ENCODE data around the gene ZNF284. TPM values are rescaled to one million over a fixed set of nuclear protein-coding genes. Genes with fewer than 3 reads are reported as not detected.

Gene ZNF284
- polyA plus RNA-seq, 1 donor (not counting 4 experiments of a cell fraction or from before 2014, with no cell fraction given): 3.0 TPM

DNA sequence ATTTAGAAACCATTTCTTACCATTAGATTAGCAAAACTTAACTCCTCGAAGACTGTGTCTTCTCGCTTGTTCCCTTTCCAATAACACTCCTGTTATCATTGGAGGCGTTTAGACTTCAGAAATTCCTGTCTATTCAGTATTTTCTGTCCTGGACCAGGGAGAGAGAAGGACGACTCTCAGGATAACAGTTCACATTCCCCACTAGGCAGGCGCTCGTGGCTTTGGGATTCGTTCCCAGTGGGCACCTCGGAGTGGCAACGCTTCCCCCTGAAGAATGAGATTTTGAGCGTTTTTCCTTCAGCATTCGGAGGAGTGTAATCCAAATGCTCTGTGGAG lies 40.8 kb downstream of the ZNF284 start:
- dilution Hi-C loops (cut with MboI; ENCODE audit: extremely low pct_ligation_motif_present, low sequenced_read_pairs): no loop called here
- Histone ChIP-seq H3K9ac (ENCODE audit: control insufficient read depth, extremely low read depth, insufficient read depth, low read length) (peak overlapping the region; percentile 79), H3K27me3 (ENCODE audit: control insufficient read depth, extremely low read depth, insufficient read depth, low read length) (no peaks in the 10 kb centered on the region), H4K20me1 (ENCODE audit: control insufficient read depth, extremely low read depth, insufficient read depth, low read length) (no peaks in the 10 kb centered on the region), H3K9me1 (ENCODE audit: control insufficient read depth, extremely low read depth, insufficient read depth, low read length) (no peaks in the 10 kb centered on the region), H3K4me2 (ENCODE audit: control insufficient read depth, extremely low read depth, insufficient read depth, low read depth, low read length) (peak overlapping the region; percentile 91), H2AFZ (ENCODE audit: control insufficient read depth, low read length) (peak overlapping the region; percentile 95), H3K4me3 (ENCODE audit: control insufficient read depth in 2 of 3, extremely low read depth in 1 of 3, insufficient read depth in 2 of 3, low read depth in 1 of 3, low read length in 3 of 3) (peak overlapping the region; percentile 76 to 99 (median 98)), H3K9me3 (ENCODE audit: control insufficient read depth, low read depth, low read length) (peaks cover 3% of the 10 kb centered on the region), H3K36me3 (ENCODE audit: control insufficient read depth in 2 of 2, extremely low read depth in 1 of 2, insufficient read depth in 2 of 2, low read length in 2 of 2) (peaks cover 0 to 2% of the 10 kb centered on the region in 2 experiments), H3K4me1 (ENCODE audit: control insufficient read depth, extremely low read depth, insufficient read depth, low read length) (no peaks in the 10 kb centered on the region), H3K27ac (ENCODE audit: control insufficient read depth, insufficient read depth, low read length) (peak overlapping the region; percentile 60), H3K79me2 (ENCODE audit: control insufficient read depth, insufficient read depth, low read length) (no peaks in the 10 kb centered on the region)
- no peak for DNase-seq (ENCODE audit: low read depth, low spot score)
- TF ChIP-seq, protein P1, sequence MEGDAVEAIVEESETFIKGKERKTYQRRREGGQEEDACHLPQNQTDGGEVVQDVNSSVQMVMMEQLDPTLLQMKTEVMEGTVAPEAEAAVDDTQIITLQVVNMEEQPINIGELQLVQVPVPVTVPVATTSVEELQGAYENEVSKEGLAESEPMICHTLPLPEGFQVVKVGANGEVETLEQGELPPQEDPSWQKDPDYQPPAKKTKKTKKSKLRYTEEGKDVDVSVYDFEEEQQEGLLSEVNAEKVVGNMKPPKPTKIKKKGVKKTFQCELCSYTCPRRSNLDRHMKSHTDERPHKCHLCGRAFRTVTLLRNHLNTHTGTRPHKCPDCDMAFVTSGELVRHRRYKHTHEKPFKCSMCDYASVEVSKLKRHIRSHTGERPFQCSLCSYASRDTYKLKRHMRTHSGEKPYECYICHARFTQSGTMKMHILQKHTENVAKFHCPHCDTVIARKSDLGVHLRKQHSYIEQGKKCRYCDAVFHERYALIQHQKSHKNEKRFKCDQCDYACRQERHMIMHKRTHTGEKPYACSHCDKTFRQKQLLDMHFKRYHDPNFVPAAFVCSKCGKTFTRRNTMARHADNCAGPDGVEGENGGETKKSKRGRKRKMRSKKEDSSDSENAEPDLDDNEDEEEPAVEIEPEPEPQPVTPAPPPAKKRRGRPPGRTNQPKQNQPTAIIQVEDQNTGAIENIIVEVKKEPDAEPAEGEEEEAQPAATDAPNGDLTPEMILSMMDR (optimal IDR thresholded peaks at IDR 0.05 in 1 of 3, IDR thresholded peaks at IDR 0.05 in 1 of 3, conservative IDR thresholded peaks at IDR 0.05 in 1 of 3; ENCODE audit: extremely low read depth in 1 of 3, insufficient read depth in 2 of 3, low read length in 3 of 3): no peak
- no peak for TF ChIP-seq EZH2 (IDR thresholded peaks at IDR 0.05; ENCODE audit: low read length)
- FAIRE-seq: no peak

DNA sequence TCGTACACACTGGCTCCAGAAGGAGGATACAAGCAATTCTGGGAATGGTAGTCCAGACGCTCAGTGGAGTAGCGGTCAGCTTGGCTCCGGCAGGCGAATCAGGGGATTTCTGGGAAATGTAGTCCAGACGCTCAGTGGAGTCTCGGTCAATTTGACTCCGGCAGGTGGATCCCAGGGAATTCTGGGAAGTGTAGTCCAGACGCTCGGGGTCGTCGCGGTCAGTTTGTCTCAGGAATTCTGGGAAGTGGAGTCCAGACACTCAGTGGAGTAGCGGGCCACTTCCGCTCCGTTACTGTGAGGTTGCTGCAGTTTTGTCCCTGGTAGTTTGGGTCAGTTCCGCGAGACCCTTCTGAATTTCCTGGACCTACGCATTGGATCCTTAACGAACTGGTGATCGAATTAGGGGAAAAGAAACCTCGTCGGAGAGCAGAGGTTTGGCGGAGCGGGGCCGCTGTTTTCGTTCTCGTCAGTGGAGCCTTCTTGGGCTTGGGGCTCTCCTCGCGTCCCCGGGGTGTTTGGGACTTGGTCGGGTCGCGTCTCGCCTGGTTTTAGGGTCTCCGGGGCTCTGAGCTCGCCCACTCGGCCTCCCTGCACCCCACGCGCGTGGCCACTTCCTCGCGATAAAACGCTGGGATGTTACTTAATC lies 41.3 kb downstream of the ZNF284 start, which contains the start of gene ZNF225:
Gene ZNF225, plus strand, starts transcription at position 262 of the 646 bp plus-strand sequence. CDS start 2,429 bp downstream, outside the sequence.
- peaks cover 0 to 5% of the 10 kb centered on the region in 2 experiments for H3K36me3 ChIP-seq (ENCODE audit: control insufficient read depth in 2 of 2, extremely low read depth in 1 of 2, insufficient read depth in 2 of 2, low read length in 2 of 2)
- no peaks in the 10 kb centered on the region for H4K20me1 ChIP-seq (ENCODE audit: control insufficient read depth, extremely low read depth, insufficient read depth, low read length)
- TF ChIP-seq EZH2 (IDR thresholded peaks at IDR 0.05; ENCODE audit: low read length): no peak
- TF ChIP-seq, protein P1 (optimal IDR thresholded peaks at IDR 0.05 in 1 of 3, IDR thresholded peaks at IDR 0.05 in 1 of 3, conservative IDR thresholded peaks at IDR 0.05 in 1 of 3; ENCODE audit: extremely low read depth in 1 of 3, insufficient read depth in 2 of 3, low read length in 3 of 3): no peak
- no peaks in the 10 kb centered on the region for H3K79me2 ChIP-seq (ENCODE audit: control insufficient read depth, insufficient read depth, low read length)
- peak within 1 kb of the TSS; percentile 60 for H3K27ac ChIP-seq (ENCODE audit: control insufficient read depth, insufficient read depth, low read length)
- H3K27me3 ChIP-seq (ENCODE audit: control insufficient read depth, extremely low read depth, insufficient read depth, low read length): no peaks in the 10 kb centered on the region
- H3K4me2 ChIP-seq (ENCODE audit: control insufficient read depth, extremely low read depth, insufficient read depth, low read depth, low read length): peak within 1 kb of the TSS; percentile 91
- peak within 1 kb of the TSS; percentile 100 for H2AFZ ChIP-seq (ENCODE audit: control insufficient read depth, low read length)
- H3K4me3 ChIP-seq (ENCODE audit: control insufficient read depth in 2 of 3, extremely low read depth in 1 of 3, insufficient read depth in 2 of 3, low read depth in 1 of 3, low read length in 3 of 3): peak within 1 kb of the TSS; percentile 76 to 99 (median 98)
- H3K9me1 ChIP-seq (ENCODE audit: control insufficient read depth, extremely low read depth, insufficient read depth, low read length): no peaks in the 10 kb centered on the region
- FAIRE-seq (peak; percentile 97), DNase-seq (ENCODE audit: low read depth, low spot score) (peak; percentile 85)
- dilution Hi-C loops (cut with MboI; ENCODE audit: extremely low pct_ligation_motif_present, low sequenced_read_pairs): no loop called here
- H3K9me3 ChIP-seq (ENCODE audit: control insufficient read depth, low read depth, low read length): no peaks in the 10 kb centered on the region
- no peaks in the 10 kb centered on the region for H3K4me1 ChIP-seq (ENCODE audit: control insufficient read depth, extremely low read depth, insufficient read depth, low read length)
- peak within 1 kb of the TSS; percentile 79 for H3K9ac ChIP-seq (ENCODE audit: control insufficient read depth, extremely low read depth, insufficient read depth, low read length)

Measured in keratinocyte (primary cell).